ENCODE measurements around the gene KRT6B.
A peak's percentile ranks its signal among the peaks of the same experiment; 100 is the strongest.
"Not testable (repeated sequence)": the region's sequence is repeated elsewhere in the genome, so short reads cannot be mapped to it uniquely, and the experiment has no call there.

Gene KRT6B

GRCh38 chr12:52477651-52478050 lies 25.7 kb upstream of the KRT6B start:
- Histone ChIP-seq H3K27ac (no peak overlapping the region), H3K4me3 (no peak overlapping the region)

- Histone ChIP-seq H3K27ac (no peak overlapping the region), H3K4me3 (no peak overlapping the region)
Measured at GRCh38 chr12:52474212-52474611, 22.3 kb upstream of the KRT6B start.

- Histone ChIP-seq H3K27ac (no peak within 1 kb of the TSS), H3K4me3 (no peak within 1 kb of the TSS)
Measured at GRCh38 chr12:52473768-52474167, 21.8 kb upstream of the KRT6B start, which contains the start of gene KRT6C. TSS of gene KRT6C (minus strand) at chr12:52473805. CDS start at chr12:52473737, 68 bp downstream.

- Histone ChIP-seq H3K27ac (no peak overlapping the region), H3K4me3 (no peak overlapping the region)
Measured at GRCh38 chr12:52469853-52470252, 17.9 kb upstream of the KRT6B start.

- Histone ChIP-seq H3K27ac (no peak overlapping the region), H3K4me3 (no peak overlapping the region)
Measured at GRCh38 chr12:52464897-52465296, 13.0 kb upstream of the KRT6B start.

- Histone ChIP-seq H3K27ac (no peak overlapping the region), H3K4me3 (no peak overlapping the region)
Measured at GRCh38 chr12:52461693-52462092, 9.7 kb upstream of the KRT6B start.

- H3K27ac ChIP-seq, result no peak overlapping the region
- H3K4me3 ChIP-seq, result no peak overlapping the region
Measured at GRCh38 chr12:52458861-52459260, 6.9 kb upstream of the KRT6B start.

- no peak overlapping the region for H3K27ac ChIP-seq
- H3K4me3 ChIP-seq, result no peak overlapping the region
Measured at GRCh38 chr12:52455821-52456220, 3.9 kb upstream of the KRT6B start.

- no peak overlapping the region for H3K4me3 ChIP-seq
- H3K27ac ChIP-seq, result peak overlapping the region in 1 of 21 experiments; percentile 12
Measured at GRCh38 chr12:52454411-52455201, 2.7 kb upstream of the KRT6B start.

- Histone ChIP-seq H3K27ac (no peak overlapping the region), H3K4me3 (no peak overlapping the region)
Measured at GRCh38 chr12:52448228-52448627, 3.7 kb downstream of the KRT6B start.

GRCh38 chr12:52447196-52447595 lies 4.8 kb downstream of the KRT6B start:
- H3K4me3 ChIP-seq, H3K27ac ChIP-seq: not testable (repeated sequence)

- Histone ChIP-seq H3K4me3 (no peak overlapping the region), H3K27ac (no peak overlapping the region)
Measured at GRCh38 chr12:52446367-52447045, 5.4 kb downstream of the KRT6B start.

- Histone ChIP-seq H3K4me3 (no peak overlapping the region), H3K27ac (no peak overlapping the region)
Measured at GRCh38 chr12:52445876-52446275, 6.1 kb downstream of the KRT6B start.

- no peak overlapping the region for H3K4me3 ChIP-seq
- no peak overlapping the region for H3K27ac ChIP-seq
Measured at GRCh38 chr12:52444647-52445595, 7.0 kb downstream of the KRT6B start.

GRCh38 chr12:52443966-52444365 lies 8.0 kb downstream of the KRT6B start:
- Histone ChIP-seq H3K4me3 (no peak overlapping the region), H3K27ac (no peak overlapping the region)

- H3K27ac ChIP-seq, result peak overlapping the region in 2 of 21 experiments; percentile 12 to 64
Measured at GRCh38 chr12:52442600-52443061, 9.3 kb downstream of the KRT6B start.

GRCh38 chr12:52441320-52441911 lies 10.5 kb downstream of the KRT6B start:
- H3K4me3 ChIP-seq, result no peak overlapping the region
- peak overlapping the region in 9 of 21 experiments; percentile 4 to 64 (median 41) for H3K27ac ChIP-seq

More at GRCh38 chr12:52442600-52443061, 9.3 kb downstream of the KRT6B start:
- H3K4me3 ChIP-seq, result no peak overlapping the region

GRCh38 chr12:52440821-52441319 lies 11.1 kb downstream of the KRT6B start:
- Histone ChIP-seq H3K27ac (peak overlapping the region in 8 of 21 experiments; percentile 7 to 64 (median 42)), H3K4me3 (no peak overlapping the region)

- Histone ChIP-seq H3K27ac (peak overlapping the region in 2 of 21 experiments; percentile 26 to 57), H3K4me3 (no peak overlapping the region)
Measured at GRCh38 chr12:52439845-52440244, 12.1 kb downstream of the KRT6B start.

All from skin epidermis (tissue), 12 donors.